Measurements from ENCODE around the gene WDR18.

Gene WDR18, protein sequence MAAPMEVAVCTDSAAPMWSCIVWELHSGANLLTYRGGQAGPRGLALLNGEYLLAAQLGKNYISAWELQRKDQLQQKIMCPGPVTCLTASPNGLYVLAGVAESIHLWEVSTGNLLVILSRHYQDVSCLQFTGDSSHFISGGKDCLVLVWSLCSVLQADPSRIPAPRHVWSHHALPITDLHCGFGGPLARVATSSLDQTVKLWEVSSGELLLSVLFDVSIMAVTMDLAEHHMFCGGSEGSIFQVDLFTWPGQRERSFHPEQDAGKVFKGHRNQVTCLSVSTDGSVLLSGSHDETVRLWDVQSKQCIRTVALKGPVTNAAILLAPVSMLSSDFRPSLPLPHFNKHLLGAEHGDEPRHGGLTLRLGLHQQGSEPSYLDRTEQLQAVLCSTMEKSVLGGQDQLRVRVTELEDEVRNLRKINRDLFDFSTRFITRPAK
- 13.1 to 114 (median 35.4) reads per million in 3 experiments for total RNA-seq

DNA sequence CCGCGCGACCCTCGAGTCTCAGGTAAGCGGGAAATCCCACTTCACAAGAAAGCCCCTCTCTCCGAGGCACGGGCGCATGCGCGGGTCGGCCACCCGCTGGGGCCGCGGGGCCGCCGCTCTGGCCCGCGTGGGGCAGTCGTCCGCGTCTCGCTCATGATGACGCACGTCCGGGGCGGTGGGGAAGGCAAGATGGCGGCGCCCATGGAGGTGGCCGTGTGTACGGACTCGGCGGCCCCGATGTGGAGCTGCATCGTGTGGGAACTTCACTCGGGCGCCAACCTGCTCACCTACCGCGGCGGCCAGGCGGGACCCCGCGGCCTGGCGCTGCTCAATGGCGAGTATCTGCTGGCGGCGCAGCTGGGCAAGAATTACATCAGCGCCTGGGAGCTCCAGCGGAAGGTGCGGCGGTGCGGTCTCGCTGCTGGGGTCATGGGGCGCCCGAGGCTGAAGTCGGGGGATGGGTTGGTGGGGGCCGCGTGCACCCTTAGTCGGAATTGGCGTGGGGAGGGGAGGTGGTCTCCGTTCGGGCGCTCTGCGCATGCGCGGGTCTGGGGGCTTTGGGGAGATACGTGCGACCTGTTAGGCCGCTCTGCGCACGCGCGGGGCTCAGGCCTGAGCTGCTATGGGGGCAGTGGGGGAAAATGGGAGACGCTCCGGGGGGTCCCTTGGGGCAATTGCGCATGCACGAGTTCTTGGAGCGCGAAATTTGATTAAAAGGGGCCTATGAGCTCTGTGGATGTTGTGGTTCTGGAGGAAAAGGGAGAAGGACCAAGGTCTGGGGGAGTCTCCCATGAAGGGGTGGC lies at the start of gene WDR18:
WDR18 (plus strand) TSS at position 181 of the 803 bp plus-strand sequence; CDS start at position 190, 9 bp downstream.
- DNase-seq = peak; percentile 78

DNA sequence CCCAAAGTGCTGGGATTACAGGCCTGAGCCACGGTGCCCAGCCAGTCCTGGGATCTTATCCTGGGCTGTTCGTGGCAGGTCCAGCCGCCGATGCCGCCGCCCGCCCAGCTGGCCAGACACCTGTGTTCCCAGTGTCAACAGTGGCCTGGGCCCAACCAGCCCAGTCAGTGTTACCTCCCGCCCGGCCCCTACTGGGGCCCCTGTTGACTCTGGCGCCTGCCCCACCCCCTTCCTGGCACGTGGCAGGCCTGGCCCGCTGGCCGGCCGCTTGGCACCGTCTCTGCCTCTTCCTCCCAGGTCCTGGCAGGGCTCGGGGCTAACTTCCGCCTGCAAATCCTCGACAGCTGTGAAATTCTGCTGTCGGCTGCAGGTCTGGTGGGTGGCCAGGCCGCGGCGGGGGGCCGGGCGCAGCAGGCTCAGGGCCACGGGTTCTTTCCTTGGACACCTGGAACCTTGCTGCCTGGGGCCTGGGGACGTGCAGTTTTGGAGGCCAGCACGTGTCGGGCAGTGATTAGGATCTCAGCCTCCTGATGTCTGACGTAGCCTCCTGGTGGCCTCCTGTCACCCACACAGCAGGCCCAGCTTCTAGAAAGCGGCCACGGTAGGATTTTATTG lies 49.2 kb upstream of the WDR18 start:
- no peak for DNase-seq

DNA sequence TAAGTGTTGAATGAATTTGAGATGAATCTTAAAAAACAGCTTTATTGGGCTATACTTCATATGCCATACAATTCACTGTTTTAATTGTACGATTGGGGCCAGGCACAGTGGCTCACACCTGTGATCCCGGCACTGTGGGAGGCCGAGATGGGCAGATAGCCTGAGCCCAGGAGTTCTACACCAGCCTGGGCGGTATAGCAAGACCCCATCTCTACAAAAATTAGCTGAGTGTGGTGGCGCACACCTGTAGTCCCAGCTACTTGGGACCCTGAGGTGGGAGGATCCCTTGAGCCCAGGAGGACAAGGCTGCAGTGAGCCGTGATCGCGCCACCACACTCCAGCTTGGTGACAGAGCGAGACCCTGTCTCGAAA lies 48.0 kb upstream of the WDR18 start:
- DNase-seq = no peak

DNA sequence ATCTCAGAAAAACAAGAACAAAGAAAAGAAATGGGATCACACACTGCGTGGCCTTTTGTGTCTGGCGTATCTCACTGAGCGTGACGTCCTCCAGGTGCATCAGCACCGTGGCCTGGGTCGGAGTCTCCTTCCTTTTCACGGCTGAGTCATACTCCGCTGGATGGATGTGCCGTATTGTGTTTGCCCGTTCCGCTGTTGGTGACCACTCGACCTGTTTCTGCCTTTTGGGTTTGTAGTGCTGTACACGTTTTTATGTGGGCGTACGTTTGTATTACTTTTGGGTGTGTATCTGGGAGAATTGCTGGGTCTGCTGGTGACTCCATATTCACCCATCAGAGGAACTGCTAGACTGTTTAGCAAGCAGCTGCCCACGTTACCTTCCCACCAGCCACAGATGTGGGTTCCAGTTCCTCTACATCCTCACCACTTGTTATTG lies 46.9 kb upstream of the WDR18 start:
- peak; percentile 56 for DNase-seq

DNA sequence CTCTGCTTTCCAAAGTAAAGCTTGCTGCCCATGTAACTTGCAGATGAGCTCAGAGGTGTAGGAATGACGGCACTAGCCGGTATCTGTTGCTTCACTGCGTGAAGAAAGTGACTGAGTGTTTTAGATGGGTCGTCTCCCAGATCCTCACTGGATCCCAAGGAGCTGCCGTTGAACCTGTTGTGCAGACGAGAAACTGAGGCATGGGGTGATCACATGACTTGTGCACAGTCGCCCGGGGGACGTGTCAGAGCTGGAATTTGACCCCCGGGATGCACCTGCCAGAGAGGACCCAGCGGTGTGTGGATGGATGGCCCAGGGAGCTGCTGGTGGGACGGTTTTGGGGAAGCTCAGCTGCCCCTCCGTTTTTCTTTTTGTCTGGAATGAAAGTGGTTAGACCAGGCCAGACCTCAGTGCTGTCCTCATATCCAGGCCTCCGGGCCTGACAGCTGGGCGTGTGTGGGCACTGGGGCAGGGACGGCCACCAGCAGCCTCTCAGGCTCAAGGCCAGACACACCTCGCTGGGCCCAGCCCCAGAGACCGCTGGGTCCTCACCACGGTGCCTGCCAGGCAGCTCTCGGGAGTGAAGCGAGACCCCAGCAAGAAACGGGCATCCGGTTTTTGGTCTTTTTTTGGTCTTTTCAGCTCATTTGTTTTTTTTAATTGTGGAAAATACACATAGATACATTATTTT lies 45.8 kb upstream of the WDR18 start:
- DNase-seq = no peak

DNA sequence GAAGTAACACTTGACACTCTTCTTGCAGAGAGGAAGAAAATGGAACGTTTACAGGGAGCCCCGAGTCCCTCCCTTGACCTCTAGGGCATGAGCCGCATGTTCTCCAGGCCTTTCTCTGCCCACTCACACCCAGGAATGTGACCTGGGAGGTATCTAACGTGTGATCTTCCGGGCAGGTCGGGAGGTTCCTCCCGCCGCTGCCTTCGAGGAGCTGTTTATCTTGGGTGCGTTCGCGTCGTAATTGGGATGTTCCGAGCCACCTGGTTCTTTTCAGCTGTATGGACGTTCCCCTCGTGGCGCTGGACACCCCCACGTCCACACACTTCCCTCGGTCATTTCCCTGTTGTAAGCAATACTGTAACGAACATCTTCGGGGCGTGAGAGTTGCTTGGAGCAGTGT lies 44.7 kb upstream of the WDR18 start:
- no peak for DNase-seq

DNA sequence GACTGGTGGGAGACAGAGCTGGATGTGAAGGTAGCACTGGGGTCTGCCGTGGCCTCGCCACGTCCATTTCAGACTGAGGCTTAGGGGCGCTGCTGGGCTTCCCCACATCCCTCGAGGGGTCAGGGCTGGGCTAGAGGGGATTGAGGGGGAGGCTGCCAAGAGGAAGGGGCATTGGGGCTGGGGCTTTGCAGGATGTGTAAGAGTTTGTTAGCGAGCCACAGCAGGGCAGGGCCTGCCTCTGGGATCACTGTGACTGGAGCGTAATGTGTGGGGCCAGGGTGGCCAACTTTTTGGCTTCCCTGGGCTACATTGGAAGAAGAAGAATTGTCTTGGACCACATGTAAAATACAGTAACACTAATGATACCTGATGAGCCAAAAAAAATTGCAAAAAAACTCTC lies 44.2 kb upstream of the WDR18 start:
- no peak for DNase-seq

DNA sequence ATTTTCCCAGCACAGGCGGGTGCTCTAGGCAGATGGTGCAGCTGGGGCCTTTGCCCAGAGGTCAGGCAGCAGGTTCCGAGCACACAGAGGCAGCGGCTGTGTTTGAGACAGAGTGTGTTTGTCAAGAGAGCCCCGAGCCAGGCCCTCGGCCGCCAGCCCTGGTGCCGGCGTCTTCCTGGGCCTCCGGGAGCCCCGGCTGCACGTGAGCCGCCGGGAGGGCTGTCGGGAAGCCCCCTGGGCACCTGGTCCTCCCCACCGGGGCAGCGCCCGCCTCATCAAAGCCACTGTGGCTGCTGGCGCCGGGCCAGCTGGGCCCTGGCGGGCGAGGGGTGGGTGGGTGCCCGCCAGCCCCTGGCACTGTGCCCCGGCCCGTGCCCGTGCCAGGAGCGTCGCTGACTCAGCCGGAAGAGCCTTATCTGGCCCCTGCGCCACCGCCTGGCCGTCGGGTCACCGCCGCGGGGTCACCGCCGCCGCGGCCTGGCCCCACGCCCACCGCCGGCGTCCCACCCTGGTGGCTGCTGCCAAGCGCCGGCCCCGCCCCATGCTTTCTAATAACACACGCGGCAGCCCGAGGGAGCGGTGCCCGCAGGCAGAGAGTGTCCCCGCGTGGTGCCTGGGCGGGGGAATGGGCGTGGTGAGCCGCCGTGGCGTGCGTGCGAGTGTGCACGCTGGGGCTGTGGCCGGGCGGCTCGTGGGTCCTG lies 43.4 kb upstream of the WDR18 start:
- peak; percentile 74 for DNase-seq

DNA sequence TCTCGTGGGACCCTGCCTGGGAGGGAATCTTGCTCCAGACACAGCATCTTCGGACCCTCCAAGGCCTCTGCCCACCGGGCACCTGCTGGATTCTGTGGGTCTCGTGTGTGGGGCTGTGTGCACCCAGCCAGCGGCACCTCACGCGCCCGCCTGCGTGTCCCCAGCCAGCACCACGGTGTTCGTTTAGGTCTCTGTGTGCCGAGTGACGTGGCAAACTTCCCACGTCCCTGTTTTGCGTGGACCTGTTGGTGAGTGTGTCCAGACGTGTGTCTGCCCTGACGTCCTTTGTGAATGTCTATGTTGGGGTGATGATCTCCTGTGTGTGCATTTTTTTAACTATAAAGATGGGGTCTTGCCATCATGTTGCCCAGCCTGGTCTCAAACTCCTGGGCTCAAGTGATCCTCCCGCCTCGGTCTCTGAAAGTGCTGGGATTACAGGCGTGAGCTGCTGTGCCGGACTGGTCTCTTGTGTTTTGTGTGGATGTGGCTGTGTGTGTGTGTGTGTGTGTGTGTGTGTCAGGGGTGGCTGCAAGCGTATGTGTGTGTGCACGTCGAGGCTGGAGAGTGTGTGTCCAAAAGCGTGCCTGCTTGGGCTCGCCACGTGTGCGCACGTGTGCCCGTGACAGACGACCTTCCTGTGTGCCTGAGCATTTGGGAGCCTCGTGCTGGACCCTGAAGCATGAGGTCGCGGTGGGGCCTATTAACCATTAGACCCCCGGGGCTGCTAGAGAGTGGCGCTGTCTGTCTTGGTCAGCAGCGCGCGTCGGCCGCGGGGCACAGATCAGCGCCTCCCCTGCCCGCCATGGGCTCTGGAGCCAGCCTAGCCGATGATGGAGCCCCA lies 42.6 kb upstream of the WDR18 start:
- DNase-seq = no peak

DNA sequence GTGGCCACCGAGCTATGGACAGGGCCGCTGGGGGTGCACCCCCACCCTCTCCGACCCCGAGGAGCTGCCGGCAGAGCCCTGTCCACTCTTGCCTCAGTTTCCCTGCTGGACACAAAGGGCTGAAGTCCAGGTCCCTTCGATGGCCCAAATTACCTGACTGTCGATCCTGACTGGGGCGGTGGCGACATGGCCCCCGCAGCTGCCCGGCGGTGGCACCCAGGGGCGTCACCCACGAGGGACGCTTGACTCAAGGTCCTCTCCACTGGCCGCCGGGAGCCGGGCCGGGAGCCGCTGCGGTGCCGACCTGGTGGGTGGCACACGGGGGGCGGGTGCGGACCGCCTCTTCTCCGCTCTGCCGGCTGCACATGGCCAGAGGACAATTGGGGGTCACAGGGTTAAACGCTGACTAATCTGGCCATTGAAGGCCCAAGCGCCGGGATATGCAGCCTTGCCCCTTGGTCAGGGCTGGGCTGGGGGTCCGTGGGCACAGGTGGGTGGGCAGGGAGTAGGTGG lies 42.0 kb upstream of the WDR18 start:
- no peak for DNase-seq

DNA sequence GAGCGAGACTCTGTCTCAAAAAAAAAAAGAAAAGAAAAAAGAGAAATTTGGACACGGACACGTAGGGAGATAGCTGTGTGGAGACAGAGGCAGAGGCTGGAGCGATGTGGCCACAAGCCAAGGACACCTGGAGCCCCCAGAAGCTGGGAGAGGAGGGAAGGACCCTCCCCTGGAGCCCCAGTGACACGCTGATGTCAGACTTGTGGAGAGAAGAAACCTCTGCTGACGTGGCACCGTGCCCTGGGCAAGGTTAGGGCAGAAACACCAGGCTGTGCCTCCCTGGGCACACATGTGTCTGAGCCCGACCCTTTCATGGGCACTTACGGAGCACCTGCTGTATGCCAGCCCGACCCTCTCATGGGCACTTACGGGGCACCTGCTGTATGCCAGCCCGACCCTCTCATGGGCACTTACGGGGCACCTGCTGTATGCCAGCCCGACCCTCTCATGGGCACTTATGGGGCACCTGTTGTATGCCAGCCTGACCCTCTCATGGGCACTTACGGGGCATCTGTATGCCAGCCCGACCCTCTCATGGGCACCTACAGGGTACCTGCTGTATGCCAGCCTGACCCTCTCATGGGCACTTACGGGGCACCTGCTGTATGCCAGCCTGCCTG lies 40.5 kb upstream of the WDR18 start:
- no peak for DNase-seq

DNA sequence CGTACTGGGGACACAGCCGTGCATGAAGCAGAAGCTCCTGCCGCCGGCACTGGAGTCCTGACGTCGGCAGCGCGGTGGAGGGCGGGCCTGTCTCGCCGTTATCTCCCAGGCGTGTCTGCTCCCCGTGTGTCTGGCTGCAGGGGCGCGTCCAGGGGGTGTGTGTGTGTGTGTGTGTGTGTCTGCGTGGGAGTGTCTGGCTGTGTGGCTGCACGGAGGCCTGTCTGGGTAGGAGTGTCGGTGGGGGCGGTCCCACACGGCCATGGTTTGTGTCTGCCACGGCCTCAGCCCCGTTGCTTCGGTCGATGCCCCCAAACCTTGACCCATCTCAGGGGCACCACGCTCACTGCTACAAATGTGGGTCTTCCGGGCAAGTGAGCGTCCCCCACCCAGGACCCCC lies 40.0 kb upstream of the WDR18 start:
- DNase-seq = no peak

DNA sequence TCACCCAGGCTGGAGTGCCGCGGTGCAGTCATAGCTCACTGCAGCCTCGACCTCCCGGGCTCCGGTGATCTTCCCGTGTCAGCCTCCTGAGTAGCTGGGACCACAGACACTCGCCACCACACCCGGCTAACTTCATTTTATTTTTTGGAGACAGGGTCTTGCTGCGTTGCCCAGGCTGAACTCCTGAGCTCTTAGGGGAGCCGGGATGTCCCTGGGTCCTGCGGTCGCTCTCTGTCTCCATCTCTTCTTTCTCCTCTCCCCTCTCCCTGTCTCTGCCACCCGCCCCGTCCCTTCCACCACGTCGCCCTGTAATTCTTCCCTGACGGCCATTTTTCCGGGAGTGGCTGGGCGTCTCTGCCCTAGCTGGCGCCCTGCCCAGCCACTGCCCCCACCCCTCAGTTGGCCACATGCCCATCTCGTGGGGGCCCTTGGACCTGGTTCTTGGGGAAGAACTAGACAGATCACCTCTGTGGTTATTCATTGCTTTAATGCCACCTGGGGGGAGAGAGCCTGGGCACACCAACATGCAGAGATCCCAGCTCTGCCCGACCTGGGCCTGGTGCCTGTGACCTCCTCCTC lies 39.4 kb upstream of the WDR18 start:
- DNase-seq = no peak

DNA sequence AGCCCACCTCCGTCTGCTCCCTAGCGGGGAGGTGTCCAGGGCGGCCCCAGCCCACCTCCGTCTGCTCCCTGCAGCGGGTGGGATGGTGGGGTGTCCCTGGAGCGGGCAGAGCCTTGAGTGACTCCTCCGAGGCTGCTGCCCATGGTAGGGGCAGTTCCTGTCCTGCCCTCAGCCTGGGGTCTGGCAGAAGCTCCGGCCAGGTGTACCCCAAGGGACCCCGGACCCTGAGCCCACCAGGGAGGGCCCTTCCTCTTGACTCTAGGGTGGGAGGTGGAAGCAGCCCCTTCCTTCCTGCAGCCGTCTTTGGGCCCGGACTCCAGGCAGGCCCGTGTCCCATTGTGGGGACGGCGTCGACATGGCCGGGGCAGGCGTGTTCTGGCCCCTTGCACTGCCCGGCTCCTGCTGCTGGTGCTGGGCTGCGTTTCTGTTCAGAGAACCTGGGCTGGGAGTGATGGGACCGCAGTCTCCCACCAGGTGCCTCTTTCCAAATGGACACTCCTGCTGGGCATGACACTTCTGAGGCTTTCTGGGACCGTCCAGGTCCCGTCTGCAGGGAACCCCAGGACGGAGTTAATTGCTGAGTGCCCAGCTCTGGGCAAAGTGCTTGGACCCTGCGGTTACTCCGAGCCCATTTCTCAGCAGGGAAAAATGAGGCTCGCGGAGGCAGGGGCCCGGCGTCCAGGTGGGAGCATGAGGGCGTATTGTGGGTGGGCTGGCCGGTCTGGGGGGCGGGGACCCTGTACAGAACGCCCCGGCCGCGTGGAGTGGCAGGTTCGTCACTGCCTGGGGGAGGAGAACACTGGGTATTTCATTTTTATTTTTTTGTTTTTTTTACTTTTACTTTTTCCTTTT lies 38.5 kb upstream of the WDR18 start:
- no peak for DNase-seq

DNA sequence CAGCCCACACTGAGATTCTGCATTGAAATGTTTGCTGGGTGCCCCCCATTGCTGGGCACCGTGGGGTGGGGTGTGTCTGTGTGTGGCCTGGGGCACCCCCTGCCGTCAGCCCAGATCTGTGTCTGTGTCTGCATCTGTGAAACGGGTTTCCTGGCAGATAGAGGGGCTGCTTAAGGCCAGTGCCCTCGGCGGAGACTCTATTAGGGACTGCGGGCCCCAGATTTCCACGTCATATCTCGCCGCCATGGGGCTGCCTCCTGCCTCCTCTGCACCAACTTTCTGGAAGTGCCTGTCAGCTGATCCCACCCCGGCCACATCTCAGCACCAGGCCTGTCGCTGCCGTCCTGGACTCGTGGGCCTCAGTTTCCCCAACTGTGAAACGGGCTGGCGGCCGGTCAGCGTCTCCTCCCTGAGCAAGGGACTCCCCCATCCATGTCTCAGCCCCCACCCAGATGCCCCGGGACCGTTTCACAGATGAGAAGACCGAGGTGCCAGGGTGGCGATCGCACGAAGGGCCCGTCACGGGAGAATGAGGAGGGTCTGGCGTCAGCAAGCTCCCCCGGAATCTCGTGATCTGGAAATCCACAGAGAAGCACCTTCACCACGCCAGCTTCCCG lies 36.9 kb upstream of the WDR18 start:
- DNase-seq = no peak

DNA sequence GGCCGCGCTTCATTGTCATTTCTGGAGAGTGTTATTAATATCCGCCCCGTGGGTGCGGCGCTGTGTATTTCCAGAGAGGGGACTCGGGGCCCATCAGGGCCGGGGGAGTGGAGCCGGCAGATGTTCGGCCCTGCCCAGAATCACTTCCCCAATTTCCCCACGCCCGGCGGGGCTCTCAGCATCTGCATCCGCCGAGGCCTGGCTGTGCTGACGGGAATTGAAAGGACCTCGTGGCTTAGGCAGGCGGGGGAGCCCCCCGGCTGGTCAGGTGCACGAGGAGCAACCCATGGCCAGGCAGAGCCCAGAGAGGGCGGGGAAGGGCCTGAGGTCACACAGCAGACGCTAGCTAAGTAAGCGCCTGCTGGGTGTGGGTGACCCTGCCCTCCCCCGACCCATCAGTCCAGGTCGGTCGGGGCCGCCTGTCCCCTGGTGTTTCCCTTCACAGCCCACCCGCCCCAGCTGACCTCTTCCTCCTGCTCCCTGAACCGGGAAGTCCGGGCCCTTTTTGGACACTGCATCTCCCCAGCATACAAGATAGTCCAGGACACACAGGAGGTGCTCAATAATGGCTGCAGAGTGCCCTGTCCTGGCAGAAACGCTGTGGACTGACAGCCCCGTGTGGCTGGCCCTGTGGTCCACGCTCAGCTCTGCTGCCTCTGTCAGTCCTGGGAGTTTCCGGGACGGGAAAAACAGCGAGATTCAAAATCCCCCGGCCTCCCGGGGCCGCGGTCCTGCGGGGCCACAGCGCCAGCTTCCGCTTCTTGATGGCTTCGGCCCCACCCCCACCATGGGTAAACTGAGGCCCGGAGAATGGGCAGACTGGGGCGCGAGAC lies 36.2 kb upstream of the WDR18 start:
- no peak for DNase-seq

DNA sequence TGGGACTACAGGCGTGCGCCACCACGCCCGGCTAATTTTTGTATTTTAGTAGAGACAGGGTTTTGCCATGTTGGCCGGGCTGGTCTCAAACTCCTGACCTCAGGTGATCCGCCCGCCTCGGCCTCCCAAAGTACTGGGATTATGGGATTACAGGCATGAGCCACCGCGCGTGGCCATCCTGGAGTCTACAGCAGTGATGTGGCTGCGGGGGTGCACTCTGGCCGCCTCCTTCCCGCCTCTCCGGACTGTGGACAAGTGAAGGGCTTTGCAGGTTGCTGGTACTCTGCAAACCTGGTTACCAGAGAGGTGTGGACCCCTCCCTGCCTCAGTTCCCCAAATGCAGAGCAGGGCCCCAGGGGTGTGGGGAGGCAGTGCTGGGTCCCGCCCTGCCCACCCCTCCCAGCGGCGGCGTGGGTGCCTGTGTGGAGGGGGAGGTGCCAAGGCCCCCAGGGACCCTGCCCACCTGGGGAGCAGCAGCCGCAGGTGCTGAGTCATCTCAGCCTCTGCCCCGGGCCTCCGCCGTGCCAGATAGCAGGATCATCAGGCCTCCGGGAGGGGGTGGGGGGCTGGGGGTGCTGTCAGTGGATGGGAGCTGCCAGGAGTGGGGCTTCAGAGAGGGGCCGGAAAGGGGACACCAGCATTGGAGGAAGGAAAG lies 35.2 kb upstream of the WDR18 start:
- no peak for DNase-seq

Measured in central memory CD4-positive, alpha-beta T cell (primary cell).